Muscle of arm (tissue), 12 donors: ENCODE results near the gene SPTBN2. TPM values are rescaled to one million over a fixed set of nuclear protein-coding genes. Genes with fewer than 3 reads are reported as not detected.
A peak's percentile ranks its signal among the peaks of the same experiment; 100 is the strongest.

Source experiments
- DNase-seq: peaks from one replicate; pipeline ENCODE4 v3.0.0-alpha.2; 2013
- polyA plus RNA-seq, 12 donors: library from polyadenylated mRNA; unstranded; fragments of 120-200 nt; gene quantifications; one replicate each; pipeline ENCODE4 v1.2.1, GENCODE V29; 2013; ENCODE audit not compliant: insufficient read length in 12 of 12

The SPTBN2 gene
- polyA plus RNA-seq, 12 donors: 8.5 to 33.9 (median 14.9) TPM; not detected in 1

GRCh38 chr11:66685276-66686099, 43.5 kb downstream of the SPTBN2 start:
- no peak for DNase-seq

GRCh38 chr11:66684635-66685034, 44.4 kb downstream of the SPTBN2 start:
- DNase-seq: no peak

GRCh38 chr11:66683877-66684276, 45.1 kb downstream of the SPTBN2 start:
- DNase-seq: no peak

- DNase-seq: no peak
Measured at GRCh38 chr11:66680966-66681645, 47.9 kb downstream of the SPTBN2 start.

- peak; percentile 98 for DNase-seq
Measured at GRCh38 chr11:66677599-66678375, 51.2 kb downstream of the SPTBN2 start, which contains the start of gene RBM4B. RBM4B (minus strand) TSS chr11:66677887; CDS start chr11:66677079, 808 bp downstream.

- DNase-seq: no peak
Measured at GRCh38 chr11:66676931-66677598, 52.0 kb downstream of the SPTBN2 start.

- DNase-seq: no peak
Measured at GRCh38 chr11:66676282-66676919, 52.6 kb downstream of the SPTBN2 start.

GRCh38 chr11:66674964-66675602, 53.9 kb downstream of the SPTBN2 start:
- no peak for DNase-seq

- DNase-seq: no peak
Measured at GRCh38 chr11:66670816-66671215, 58.2 kb downstream of the SPTBN2 start.

GRCh38 chr11:66665369-66665768, 63.6 kb downstream of the SPTBN2 start:
- no peak for DNase-seq

GRCh38 chr11:66663741-66664296, 65.2 kb downstream of the SPTBN2 start:
- no peak for DNase-seq

GRCh38 chr11:66659763-66660162, 69.3 kb downstream of the SPTBN2 start:
- DNase-seq: no peak

GRCh38 chr11:66653123-66653522, 75.9 kb downstream of the SPTBN2 start:
- no peak for DNase-seq

- DNase-seq: no peak
Measured at GRCh38 chr11:66652651-66653050, 76.4 kb downstream of the SPTBN2 start.

GRCh38 chr11:66651016-66651415, 78.0 kb downstream of the SPTBN2 start:
- no peak for DNase-seq

GRCh38 chr11:66649903-66650302, 79.1 kb downstream of the SPTBN2 start:
- no peak for DNase-seq

- no peak for DNase-seq
Measured at GRCh38 chr11:66646828-66647227, 82.2 kb downstream of the SPTBN2 start.

- no peak for DNase-seq
Measured at GRCh38 chr11:66643745-66644437, 85.1 kb downstream of the SPTBN2 start.

- no peak for DNase-seq
Measured at GRCh38 chr11:66641834-66642233, 87.2 kb downstream of the SPTBN2 start.
